Suprapubic skin (tissue), 3 donors: ENCODE measurements around the gene AMBRA1.

Experiments
- POLR2A ChIP-seq, 2 donors: fragments of 450-650 bp; IDR thresholded peaks; one replicate each; pipeline ENCODE4 v1.6.1; 2017; ENCODE audit warnings: antibody characterized with exemption in 2 of 2, mild to moderate bottlenecking in 2 of 2, moderate library complexity in 2 of 2
- TF ChIP-seq, protein P1 (sequence below), 2 donors: fragments of 200-600 bp in 1 of 2; fragments of 450-650 bp in 1 of 2; sonication (generic) in 1 of 2; IDR thresholded peaks; one replicate each; pipeline ENCODE4 v1.5.1; 2016 to 2019; ENCODE audit warnings: antibody characterized with exemption in 2 of 2, mild to moderate bottlenecking in 1 of 2, moderate library complexity in 1 of 2

DNA sequence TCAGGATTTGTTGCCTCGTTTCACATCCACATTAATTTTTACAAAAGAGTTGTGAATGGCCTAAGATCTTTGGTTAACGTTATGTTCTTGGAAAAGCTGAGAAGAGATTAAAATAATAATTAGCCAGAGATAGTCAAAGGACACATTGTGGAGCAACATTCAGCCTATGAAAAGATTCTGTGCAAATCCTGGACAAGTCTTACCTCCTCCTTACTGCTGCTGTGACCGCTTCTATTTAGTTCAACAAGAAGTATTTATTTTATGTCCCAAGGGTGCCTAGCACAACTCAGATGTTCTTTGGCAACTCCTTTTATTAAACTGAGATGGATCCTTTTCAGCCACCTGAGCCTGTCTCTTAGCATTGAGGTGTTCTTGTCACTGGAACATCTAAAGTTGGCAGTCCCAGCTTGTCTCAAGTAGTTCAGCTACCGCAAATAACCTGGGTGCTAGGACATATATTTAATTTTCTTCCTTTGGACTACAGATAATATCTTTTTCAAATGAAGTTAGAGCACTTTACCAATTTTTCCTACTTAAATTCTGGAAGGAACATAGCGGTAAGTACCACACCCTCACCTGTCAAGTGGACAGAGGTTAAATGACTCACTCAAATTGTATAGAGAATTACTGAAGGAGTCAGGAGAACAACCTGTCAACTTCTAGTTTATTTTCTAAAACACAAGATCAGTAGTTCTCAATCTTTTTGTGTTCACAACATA is 121.7 kb downstream of the AMBRA1 start:
- TF ChIP-seq POLR2A (IDR thresholded peaks at IDR 0.05), result no peak
- TF ChIP-seq, protein P1, sequence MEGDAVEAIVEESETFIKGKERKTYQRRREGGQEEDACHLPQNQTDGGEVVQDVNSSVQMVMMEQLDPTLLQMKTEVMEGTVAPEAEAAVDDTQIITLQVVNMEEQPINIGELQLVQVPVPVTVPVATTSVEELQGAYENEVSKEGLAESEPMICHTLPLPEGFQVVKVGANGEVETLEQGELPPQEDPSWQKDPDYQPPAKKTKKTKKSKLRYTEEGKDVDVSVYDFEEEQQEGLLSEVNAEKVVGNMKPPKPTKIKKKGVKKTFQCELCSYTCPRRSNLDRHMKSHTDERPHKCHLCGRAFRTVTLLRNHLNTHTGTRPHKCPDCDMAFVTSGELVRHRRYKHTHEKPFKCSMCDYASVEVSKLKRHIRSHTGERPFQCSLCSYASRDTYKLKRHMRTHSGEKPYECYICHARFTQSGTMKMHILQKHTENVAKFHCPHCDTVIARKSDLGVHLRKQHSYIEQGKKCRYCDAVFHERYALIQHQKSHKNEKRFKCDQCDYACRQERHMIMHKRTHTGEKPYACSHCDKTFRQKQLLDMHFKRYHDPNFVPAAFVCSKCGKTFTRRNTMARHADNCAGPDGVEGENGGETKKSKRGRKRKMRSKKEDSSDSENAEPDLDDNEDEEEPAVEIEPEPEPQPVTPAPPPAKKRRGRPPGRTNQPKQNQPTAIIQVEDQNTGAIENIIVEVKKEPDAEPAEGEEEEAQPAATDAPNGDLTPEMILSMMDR (IDR thresholded peaks at IDR 0.05), result no peak
